ENCODE data around the gene RABGAP1L.
"Not testable (repeated sequence)": the region's sequence is repeated elsewhere in the genome, so short reads cannot be mapped to it uniquely, and the experiment has no call there.

The RABGAP1L gene

GRCh38 chr1:174686213-174686612, 526.9 kb downstream of the RABGAP1L start:
- no peak for DNase-seq

GRCh38 chr1:174689524-174689923, 530.2 kb downstream of the RABGAP1L start:
- DNase-seq = no peak

GRCh38 chr1:174690266-174690665, 530.9 kb downstream of the RABGAP1L start:
- no peak for DNase-seq

- no peak for DNase-seq
Measured at GRCh38 chr1:174692313-174692712, 533.0 kb downstream of the RABGAP1L start.

- no peak for DNase-seq
Measured at GRCh38 chr1:174693085-174693484, 533.8 kb downstream of the RABGAP1L start.

- not testable (repeated sequence) for DNase-seq
Measured at GRCh38 chr1:174693539-174693938, 534.2 kb downstream of the RABGAP1L start.

GRCh38 chr1:174696026-174696821, 536.9 kb downstream of the RABGAP1L start:
- DNase-seq = no peak

GRCh38 chr1:174700314-174700713, 541.0 kb downstream of the RABGAP1L start:
- DNase-seq = no peak

GRCh38 chr1:174700775-174701174, 541.5 kb downstream of the RABGAP1L start:
- no peak for DNase-seq

GRCh38 chr1:174701565-174701964, 542.2 kb downstream of the RABGAP1L start:
- no peak for DNase-seq

GRCh38 chr1:174702011-174702410, 542.7 kb downstream of the RABGAP1L start:
- no peak for DNase-seq

- DNase-seq = no peak
Measured at GRCh38 chr1:174703309-174703708, 544.0 kb downstream of the RABGAP1L start.

GRCh38 chr1:174704300-174704699, 545.0 kb downstream of the RABGAP1L start:
- DNase-seq = no peak

- no peak for DNase-seq
Measured at GRCh38 chr1:174710868-174711845, 551.8 kb downstream of the RABGAP1L start.

GRCh38 chr1:174711848-174712247, 552.5 kb downstream of the RABGAP1L start:
- DNase-seq = not testable (repeated sequence)

GRCh38 chr1:174712541-174712940, 553.2 kb downstream of the RABGAP1L start:
- DNase-seq = no peak

- DNase-seq = no peak
Measured at GRCh38 chr1:174713796-174714195, 554.5 kb downstream of the RABGAP1L start.

- no peak for DNase-seq
Measured at GRCh38 chr1:174719194-174719593, 559.9 kb downstream of the RABGAP1L start.

GRCh38 chr1:174720618-174721017, 561.3 kb downstream of the RABGAP1L start:
- DNase-seq = no peak

GRCh38 chr1:174721246-174721645, 561.9 kb downstream of the RABGAP1L start:
- DNase-seq = no peak

- no peak for DNase-seq
Measured at GRCh38 chr1:174723816-174724215, 564.5 kb downstream of the RABGAP1L start.

- DNase-seq = no peak
Measured at GRCh38 chr1:174724219-174724618, 564.9 kb downstream of the RABGAP1L start.

- DNase-seq = no peak
Measured at GRCh38 chr1:174726167-174726879, 567.0 kb downstream of the RABGAP1L start.

Data from GF-D8 (cell line).